Uterus (tissue), 2 donors: ENCODE results near the gene GPRC5D.

ENCODE experiments used
- CTCF ChIP-seq, 4 experiments: fragments of 200-600 bp in 2 of 4; fragments of 450-650 bp in 2 of 4; sonication (generic) in 2 of 4; IDR thresholded peaks; one replicate each; pipeline ENCODE4 v1.5.1; 2016 to 2019; ENCODE audit warnings: antibody characterized with exemption in 4 of 4, mild to moderate bottlenecking in 2 of 4, moderate library complexity in 1 of 4
- POLR2A ChIP-seq, 2 donors: fragments of 450-650 bp; IDR thresholded peaks; one replicate each; pipeline ENCODE4 v1.6.1; 2016; ENCODE audit warnings: antibody characterized with exemption in 2 of 2, mild to moderate bottlenecking in 1 of 2, moderate library complexity in 1 of 2

GRCh38 chr12:12916135-12916944 lies 35.6 kb downstream of the GPRC5D start:
- TF ChIP-seq CTCF (IDR thresholded peaks at IDR 0.05), result peak; percentile 96 to 98 (median 96)
- TF ChIP-seq POLR2A (IDR thresholded peaks at IDR 0.05), result no peak
